ENCODE measurements around the gene RNF169. TPM values are rescaled to one million over a fixed set of nuclear protein-coding genes. Genes with fewer than 3 reads are reported as not detected.

Gene RNF169
- total and polyA plus RNA-seq, 2 of the 13 experiments (the other 11 are each of a cell fraction or from before 2014, with no cell fraction given): 5.3 to 14.2 TPM

DNA sequence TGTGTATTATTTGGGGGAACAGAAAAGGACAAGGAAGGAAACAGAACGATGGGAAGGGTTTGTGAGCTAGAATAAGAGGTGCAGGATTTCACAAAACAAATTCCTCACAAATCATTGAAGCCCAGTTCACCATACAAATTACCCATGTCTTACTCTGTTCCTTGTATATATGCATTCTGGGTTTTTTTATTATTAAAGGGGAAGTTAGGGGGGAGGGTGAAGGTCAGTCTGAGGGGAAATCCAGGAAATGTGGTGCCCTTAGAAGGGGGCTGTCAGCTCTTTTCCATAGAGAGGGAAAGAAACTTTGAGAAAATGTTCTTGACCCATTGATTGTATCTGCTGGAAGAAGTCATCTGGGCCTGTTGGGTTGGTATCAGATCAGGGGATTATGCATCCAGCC lies 90.8 kb downstream of the RNF169 start:
- FAIRE-seq (no peak), ATAC-seq (no peak), DNase-seq (ENCODE audit: low spot score) (no peak)
- no TSS peak for BruUV-seq (replicated peaks)
- in situ Hi-C loops (cut with HindIII; ENCODE audit: extremely low pct_ligation_motif_present, low pct_unique_long_range_greater_than_20kb): no loop called here
- Histone ChIP-seq H3K9me3 (ENCODE audit: low read length) (no peaks in the 10 kb centered on the region), H3K4me3 (replicated peaks in 1 of 3; ENCODE audit: insufficient read depth in 1 of 3, low read depth in 2 of 3, low read length in 3 of 3) (no peak overlapping the region), H4K20me1 (ENCODE audit: insufficient read depth, low read length) (no peaks in the 10 kb centered on the region), H3K36me3 (replicated peaks in 1 of 2; ENCODE audit: control insufficient read depth in 1 of 2, insufficient read depth in 2 of 2, low read length in 2 of 2) (peaks cover 12 to 75% of the 10 kb centered on the region in 2 experiments), H3K27ac (ENCODE audit: extremely low read length, insufficient read depth, low read length) (no peak overlapping the region), H3K4me2 (ENCODE audit: low read depth, low read length) (no peak overlapping the region), H2AFZ (ENCODE audit: low read length) (no peak overlapping the region), H3K9ac (ENCODE audit: insufficient read depth, low read depth, low read length) (no peak overlapping the region), H3K27me3 (ENCODE audit: control insufficient read depth in 1 of 2, insufficient read depth in 2 of 2, low read length in 2 of 2) (no peaks in the 10 kb centered on the region), H3K4me1 (ENCODE audit: insufficient read depth, low read length) (peaks cover 14% of the 10 kb centered on the region), H3K79me2 (ENCODE audit: insufficient read depth, low read length) (no peaks in the 10 kb centered on the region)
- WGBS (ENCODE audit: low lambda C conversion rate): 86% methylated on average over 1 of the region's 1 CpG
- ChIA-PET CTCF (ENCODE audit: low intra/inter-chr PET ratio, low total read pairs) (no interaction called here), POLR2A (no interaction called here)
- intact Hi-C loops (cut with micrococcal nuclease; ENCODE audit: unreplicated experiment): no loop called here
- TF ChIP-seq, protein P1, sequence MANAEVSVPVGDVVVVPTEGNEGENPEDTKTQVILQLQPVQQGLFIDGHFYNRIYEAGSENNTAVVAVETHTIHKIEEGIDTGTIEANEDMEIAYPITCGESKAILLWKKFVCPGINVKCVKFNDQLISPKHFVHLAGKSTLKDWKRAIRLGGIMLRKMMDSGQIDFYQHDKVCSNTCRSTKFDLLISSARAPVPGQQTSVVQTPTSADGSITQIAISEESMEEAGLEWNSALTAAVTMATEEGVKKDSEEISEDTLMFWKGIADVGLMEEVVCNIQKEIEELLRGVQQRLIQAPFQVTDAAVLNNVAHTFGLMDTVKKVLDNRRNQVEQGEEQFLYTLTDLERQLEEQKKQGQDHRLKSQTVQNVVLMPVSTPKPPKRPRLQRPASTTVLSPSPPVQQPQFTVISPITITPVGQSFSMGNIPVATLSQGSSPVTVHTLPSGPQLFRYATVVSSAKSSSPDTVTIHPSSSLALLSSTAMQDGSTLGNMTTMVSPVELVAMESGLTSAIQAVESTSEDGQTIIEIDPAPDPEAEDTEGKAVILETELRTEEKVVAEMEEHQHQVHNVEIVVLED (CRISPR knock-in tag; IDR thresholded peaks at IDR 0.05; ENCODE audit: borderline replicate concordance): no peak
- TF ChIP-seq TERF1 (CRISPR knock-in tag; IDR thresholded peaks at IDR 0.05) (no peak), ZFY (CRISPR knock-in tag; IDR thresholded peaks at IDR 0.05) (no peak), MTF2 (CRISPR knock-in tag; IDR thresholded peaks at IDR 0.05; ENCODE audit: borderline replicate concordance) (no peak), NFRKB (IDR thresholded peaks at IDR 0.05) (no peak), ADNP (CRISPR knock-in tag; IDR thresholded peaks at IDR 0.05) (no peak), ZNF383 (CRISPR knock-in tag; IDR thresholded peaks at IDR 0.05; ENCODE audit: borderline replicate concordance) (no peak), NR2C2 (CRISPR knock-in tag; IDR thresholded peaks at IDR 0.05; ENCODE audit: borderline replicate concordance) (no peak), TOPORS (CRISPR knock-in tag; IDR thresholded peaks at IDR 0.05) (no peak), MXI1 (IDR thresholded peaks at IDR 0.05; ENCODE audit: borderline replicate concordance, low read depth, low read length) (no peak), KAT7 (CRISPR knock-in tag; IDR thresholded peaks at IDR 0.05; ENCODE audit: borderline replicate concordance) (no peak), ZNF432 (CRISPR knock-in tag; IDR thresholded peaks at IDR 0.05; ENCODE audit: borderline replicate concordance) (no peak)

Data from HepG2 (cell line).